Endothelial cell of umbilical vein (primary cell): ENCODE data around the gene TNRC6B. TPM values are rescaled to one million over a fixed set of nuclear protein-coding genes. Genes with fewer than 3 reads are reported as not detected.

Experiments
- BruUV-seq: library from RNA; stranded (reverse); fragments of 400-500 nt; replicated peaks from 2 replicates; lab custom pipeline; 2021; lab: Mats Ljungman, UMichigan
- CTCF ChIA-PET: fragments of 300-600, 350-600 bp; sonication (Branson Sonifier 250); formaldehyde crosslinking; loops from one replicate; lab custom pipeline; 2021; ENCODE audit warnings: antibody characterized with exemption, inconsistent platforms; lab: Charles Lee
- POLR2A ChIA-PET: fragments of 300-600, 350-600 bp; sonication (Branson Sonifier 250); formaldehyde crosslinking; loops from one replicate; lab custom pipeline; 2021; ENCODE audit warnings: antibody characterized with exemption, inconsistent platforms; lab: Charles Lee
- DNase-seq: peaks from one replicate; pipeline ENCODE4 v3.0.0-alpha.2; 2011; ENCODE audit warnings: low read depth, low spot score
- FAIRE-seq: peaks from 2 replicates; lab custom pipeline; 2011; peaks lifted over from hg19 to GRCh38; lab: Jason Lieb, UNC
- H2AFZ ChIP-seq: 2 replicates; pipeline ENCODE4 v1.6.0; 2012; ENCODE audit warnings: low read depth, low read length, control low read depth, inconsistent platforms
- H3K27ac ChIP-seq: 2 replicates; pipeline ENCODE4 v1.5.1; 2011; ENCODE audit warnings: low read depth, mild to moderate bottlenecking, control low read depth, low read length, moderate library complexity; ENCODE audit not compliant: insufficient read depth
- H3K27me3 ChIP-seq, 2 experiments: 2 replicates each; pipeline versions ENCODE4 v1.6.0 to v1.6.1; 2011; ENCODE audit warnings: low read length in 2 of 2, mixed read lengths in 1 of 2; ENCODE audit not compliant: control insufficient read depth in 2 of 2, insufficient read depth in 2 of 2
- H3K36me3 ChIP-seq, 2 experiments: 2 replicates in 1 of 2; 3 replicates in 1 of 2; pipeline ENCODE4 v1.5.1; 2011; ENCODE audit warnings: low read length in 2 of 2, mild to moderate bottlenecking in 1 of 2, moderate library complexity in 1 of 2; ENCODE audit not compliant: control insufficient read depth in 2 of 2, insufficient read depth in 2 of 2; ENCODE audit errors: extremely low read depth in 1 of 2
- H3K4me1 ChIP-seq: 3 replicates; pipeline ENCODE4 v1.5.1; 2011; ENCODE audit warnings: mild to moderate bottlenecking, low read length; ENCODE audit not compliant: control insufficient read depth, insufficient read depth; ENCODE audit errors: extremely low read depth
- H3K4me2 ChIP-seq: 2 replicates; pipeline ENCODE4 v1.6.1; 2011; ENCODE audit warnings: low read length, control low read depth, mixed read lengths; ENCODE audit not compliant: insufficient read depth
- H3K4me3 ChIP-seq, 3 experiments: fragments of 200-600 bp in 1 of 3; sonication (generic), shearing (Covaris generic) in 1 of 3; replicated peaks in 1 of 3; 2 replicates each; pipeline ENCODE4 v1.5.1; 2011 to 2016; ENCODE audit warnings: control low read depth in 3 of 3, low read length in 3 of 3, mild to moderate bottlenecking in 2 of 3, inconsistent platforms in 1 of 3, low read depth in 1 of 3, moderate library complexity in 1 of 3; ENCODE audit not compliant: insufficient read depth in 1 of 3
- H3K79me2 ChIP-seq: 2 replicates; pipeline ENCODE4 v1.6.0; 2012; ENCODE audit warnings: low read length, inconsistent platforms; ENCODE audit not compliant: control insufficient read depth, insufficient read depth
- H3K9ac ChIP-seq: replicated peaks from 2 replicates; pipeline ENCODE3; 2011; ENCODE audit warnings: low read length, control low read depth; ENCODE audit not compliant: insufficient read depth; ENCODE audit errors: extremely low read depth
- H3K9me1 ChIP-seq: replicated peaks from 3 replicates; pipeline ENCODE4 v1.6.0; 2011; ENCODE audit warnings: mild to moderate bottlenecking, low read length; ENCODE audit not compliant: control insufficient read depth, insufficient read depth; ENCODE audit errors: extremely low read depth
- H3K9me3 ChIP-seq: replicated peaks from 2 replicates; pipeline ENCODE4 v1.5.1; 2012; ENCODE audit warnings: low read length, inconsistent platforms; ENCODE audit not compliant: control insufficient read depth, insufficient read depth
- H4K20me1 ChIP-seq: replicated peaks from 2 replicates; pipeline ENCODE3; 2011; ENCODE audit warnings: mild to moderate bottlenecking, low read length; ENCODE audit not compliant: control insufficient read depth, insufficient read depth; ENCODE audit errors: extremely low read depth
- CTCF ChIP-seq, 2 donors: IDR thresholded peaks; 1 replicate in 1 of 2; 2 replicates in 1 of 2; pipeline ENCODE4 v1.5.1; 2011; ENCODE audit warnings: low read length in 2 of 2, mild to moderate bottlenecking in 2 of 2, moderate library complexity in 2 of 2, control low read depth in 1 of 2, inconsistent platforms in 1 of 2, low read depth in 1 of 2; ENCODE audit not compliant: insufficient read depth in 1 of 2; ENCODE audit errors: extremely low read depth in 1 of 2
- EZH2 ChIP-seq: IDR thresholded peaks from 2 replicates; pipeline ENCODE4 v1.6.1; 2012; ENCODE audit warnings: borderline replicate concordance, low read depth, mild to moderate bottlenecking, moderate library complexity, low read length, inconsistent platforms; ENCODE audit not compliant: severe bottlenecking
- FOS ChIP-seq: IDR thresholded peaks from 2 replicates; pipeline ENCODE4 v1.6.1; 2011; ENCODE audit warnings: mild to moderate bottlenecking, low read length, moderate library complexity, borderline replicate concordance; ENCODE audit not compliant: insufficient read depth
- GATA2 ChIP-seq: IDR thresholded peaks from 2 replicates; pipeline ENCODE4 v1.7.0; 2011; ENCODE audit warnings: low read depth, mild to moderate bottlenecking, moderate library complexity, mixed read lengths, low read length; ENCODE audit not compliant: insufficient read length, insufficient read depth
- MYC ChIP-seq: IDR thresholded peaks from one replicate; pipeline ENCODE4 v1.6.1; 2011; ENCODE audit warnings: mild to moderate bottlenecking, low read depth, low read length
- dilution Hi-C: fragments of 300-500 bp; cut with MboI; formaldehyde crosslinking; loops from one replicate; pipeline ENCODE4 v1.15.0; 2019; ENCODE audit warnings: low sequenced_read_pairs; ENCODE audit not compliant: extremely low pct_ligation_motif_present
- intact Hi-C: fragments of 100-400 bp; cut with micrococcal nuclease; formaldehyde crosslinking; loops from one replicate; pipeline ENCODE4 v1.10.0; 2022
- polyA plus RNA-seq, 4 experiments: library from polyadenylated mRNA; depleted of rRNA in 3 of 4; stranded (reverse) in 3 of 4; unstranded in 1 of 4; fragments of >200 nt; gene quantifications; 2 replicates each; pipeline versions ENCODE4 v1.2.1 to v1.2.3, GENCODE V29; 2011 to 2012; ENCODE audit warnings: missing spikeins in 1 of 4
- total RNA-seq: library from RNA; stranded (reverse); gene quantifications from 2 replicates; pipeline ENCODE4 v1.2.3, GENCODE V29; 2021

TNRC6B gene
- total and polyA plus RNA-seq, 2 donors (not counting 3 experiments of a cell fraction or from before 2014, with no cell fraction given): 10.6 to 37.2 TPM

GRCh38 chr22:40300316-40300715 is 122.6 kb downstream of the TNRC6B start:
- FAIRE-seq (no peak), DNase-seq (no peak)
- H3K9ac ChIP-seq: no peak overlapping the region
- peaks cover 5% of the 10 kb centered on the region for H3K4me1 ChIP-seq
- no peak overlapping the region for H3K4me2 ChIP-seq
- no peak overlapping the region for H3K27ac ChIP-seq
- no peaks in the 10 kb centered on the region for H3K27me3 ChIP-seq
- POLR2A ChIA-PET: no interaction called here
- peaks cover 9 to 10% of the 10 kb centered on the region in 2 experiments for H3K36me3 ChIP-seq
- no TSS peak for BruUV-seq
- CTCF ChIA-PET: interaction anchor here (1.0 kb wide), 1 partner anchor 256 kb away, joined by 3 read pairs; no protein-coding TSS in a partner anchor
- no peaks in the 10 kb centered on the region for H3K79me2 ChIP-seq
- H2AFZ ChIP-seq: no peak overlapping the region
- dilution Hi-C loops (no loop called here), intact Hi-C loops (no loop called here)
- H4K20me1 ChIP-seq: no peaks in the 10 kb centered on the region
- H3K4me3 ChIP-seq: no peak overlapping the region
- H3K9me3 ChIP-seq: no peaks in the 10 kb centered on the region
- TF ChIP-seq CTCF (IDR thresholded peaks at IDR 0.05; ENCODE audit: extremely low read depth in 1 of 2, insufficient read depth in 1 of 2, low read depth in 1 of 2, low read length in 2 of 2) (no peak), EZH2 (no peak), MYC (no peak), FOS (no peak), GATA2 (no peak)
- H3K9me1 ChIP-seq: no peaks in the 10 kb centered on the region
